ENCODE results near the gene TERB1.
A peak's percentile ranks its signal among the peaks of the same experiment; 100 is the strongest.

Gene TERB1

DNA sequence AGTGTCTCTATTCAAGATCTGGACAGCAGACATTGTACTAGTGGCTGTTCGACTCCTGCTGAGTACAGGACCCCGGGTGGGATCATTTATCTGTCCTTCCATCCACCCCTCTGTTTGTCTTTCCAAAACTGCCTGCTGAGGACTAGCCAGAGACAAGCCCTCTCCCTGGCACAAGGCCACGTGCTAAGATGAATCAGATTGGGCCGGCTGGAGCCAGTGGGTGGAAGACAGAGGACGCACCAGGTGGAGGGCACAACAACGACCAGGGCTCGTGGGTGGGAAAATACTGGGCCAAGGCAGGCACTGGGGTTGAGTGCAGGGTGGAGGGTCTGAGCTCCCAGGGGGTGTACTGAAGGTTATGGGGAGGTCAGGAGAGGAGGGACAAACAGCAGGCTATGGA is 41.4 kb upstream of the TERB1 start:
- Histone ChIP-seq H2AFZ (ENCODE audit: low read depth, low read length) (no peak overlapping the region), H3K27me3 (ENCODE audit: insufficient read depth, low read length) (peaks cover 67% of the 10 kb centered on the region), H3K9me3 (ENCODE audit: low read length) (no peaks in the 10 kb centered on the region), H3K4me3 (ENCODE audit: low read length) (no peak overlapping the region), H3K4me1 (ENCODE audit: insufficient read depth, low read length) (peaks cover 9% of the 10 kb centered on the region), H3K36me3 (ENCODE audit: insufficient read depth, low read length) (no peaks in the 10 kb centered on the region)

DNA sequence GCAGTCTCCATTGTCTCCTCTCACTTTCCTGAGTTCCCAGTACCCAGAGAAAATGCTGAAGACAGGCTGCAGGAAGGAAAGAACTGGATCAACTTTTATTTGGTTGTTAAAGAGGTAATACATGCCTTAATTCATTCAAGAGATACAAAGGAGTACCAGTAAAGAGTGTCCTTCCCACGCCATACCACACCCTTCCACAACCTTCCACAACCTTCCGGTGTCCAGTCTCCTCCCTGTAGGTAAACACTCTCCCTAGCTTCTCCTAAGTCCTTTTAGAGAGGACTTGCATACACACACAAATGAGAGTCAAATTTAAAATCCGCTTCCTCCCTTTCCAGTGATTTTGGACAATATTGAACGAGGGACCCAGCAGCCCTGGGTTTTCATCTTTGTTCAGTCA is 40.0 kb upstream of the TERB1 start:
- no peak overlapping the region for H2AFZ ChIP-seq (ENCODE audit: low read depth, low read length)
- H3K4me1 ChIP-seq (ENCODE audit: insufficient read depth, low read length), result peaks cover 9% of the 10 kb centered on the region
- H3K36me3 ChIP-seq (ENCODE audit: insufficient read depth, low read length), result no peaks in the 10 kb centered on the region
- no peaks in the 10 kb centered on the region for H3K9me3 ChIP-seq (ENCODE audit: low read length)
- no peak overlapping the region for H3K4me3 ChIP-seq (ENCODE audit: low read length)
- peaks cover 53% of the 10 kb centered on the region for H3K27me3 ChIP-seq (ENCODE audit: insufficient read depth, low read length)

DNA sequence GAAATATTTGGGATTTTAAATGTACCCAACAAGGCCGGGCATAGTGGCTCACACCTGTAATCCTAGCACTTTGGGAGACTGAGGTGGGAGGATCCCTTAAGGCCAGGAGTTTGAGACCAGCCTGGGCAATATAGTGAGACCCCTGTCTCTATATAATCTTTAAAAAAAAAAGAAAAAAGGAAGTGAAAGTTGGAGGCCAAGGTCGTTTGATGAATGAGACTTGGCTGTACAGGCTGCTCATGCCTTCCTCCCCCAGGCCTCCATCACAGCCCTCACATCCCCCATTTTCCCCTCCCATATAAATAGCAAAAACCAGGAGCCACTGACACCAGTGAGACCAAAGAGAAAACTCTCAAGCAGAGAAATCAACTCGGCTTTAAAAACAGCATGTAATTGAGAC is 39.5 kb upstream of the TERB1 start:
- Histone ChIP-seq H3K4me3 (ENCODE audit: low read length) (no peak overlapping the region), H3K36me3 (ENCODE audit: insufficient read depth, low read length) (no peaks in the 10 kb centered on the region), H2AFZ (ENCODE audit: low read depth, low read length) (no peak overlapping the region), H3K9me3 (ENCODE audit: low read length) (no peaks in the 10 kb centered on the region), H3K4me1 (ENCODE audit: insufficient read depth, low read length) (peaks cover 9% of the 10 kb centered on the region), H3K27me3 (ENCODE audit: insufficient read depth, low read length) (peaks cover 48% of the 10 kb centered on the region)

DNA sequence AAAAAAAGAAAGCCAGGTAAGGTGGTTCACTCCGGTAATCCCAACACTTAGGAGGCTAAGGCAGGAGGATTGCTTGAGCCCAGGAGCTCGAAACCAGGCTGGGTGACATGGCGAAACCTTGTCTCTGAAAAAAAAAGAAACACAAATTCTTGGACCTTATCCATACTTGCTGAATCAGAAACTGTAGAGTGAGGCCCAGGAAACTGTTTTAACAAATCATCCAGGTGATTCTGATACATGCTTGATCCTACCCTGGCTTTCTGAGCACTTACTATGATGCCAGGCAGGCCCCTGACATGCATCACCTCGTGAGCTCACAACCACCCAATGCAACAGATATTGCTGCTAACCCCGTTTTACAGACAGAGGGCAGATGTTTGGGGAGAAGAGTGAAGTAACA is 33.4 kb upstream of the TERB1 start:
- no peaks in the 10 kb centered on the region for H3K36me3 ChIP-seq (ENCODE audit: insufficient read depth, low read length)
- H3K4me3 ChIP-seq (ENCODE audit: low read length), result no peak overlapping the region
- no peaks in the 10 kb centered on the region for H3K9me3 ChIP-seq (ENCODE audit: low read length)
- H3K4me1 ChIP-seq (ENCODE audit: insufficient read depth, low read length), result peaks cover 2% of the 10 kb centered on the region
- peaks cover 8% of the 10 kb centered on the region for H3K27me3 ChIP-seq (ENCODE audit: insufficient read depth, low read length)
- no peak overlapping the region for H2AFZ ChIP-seq (ENCODE audit: low read depth, low read length)

DNA sequence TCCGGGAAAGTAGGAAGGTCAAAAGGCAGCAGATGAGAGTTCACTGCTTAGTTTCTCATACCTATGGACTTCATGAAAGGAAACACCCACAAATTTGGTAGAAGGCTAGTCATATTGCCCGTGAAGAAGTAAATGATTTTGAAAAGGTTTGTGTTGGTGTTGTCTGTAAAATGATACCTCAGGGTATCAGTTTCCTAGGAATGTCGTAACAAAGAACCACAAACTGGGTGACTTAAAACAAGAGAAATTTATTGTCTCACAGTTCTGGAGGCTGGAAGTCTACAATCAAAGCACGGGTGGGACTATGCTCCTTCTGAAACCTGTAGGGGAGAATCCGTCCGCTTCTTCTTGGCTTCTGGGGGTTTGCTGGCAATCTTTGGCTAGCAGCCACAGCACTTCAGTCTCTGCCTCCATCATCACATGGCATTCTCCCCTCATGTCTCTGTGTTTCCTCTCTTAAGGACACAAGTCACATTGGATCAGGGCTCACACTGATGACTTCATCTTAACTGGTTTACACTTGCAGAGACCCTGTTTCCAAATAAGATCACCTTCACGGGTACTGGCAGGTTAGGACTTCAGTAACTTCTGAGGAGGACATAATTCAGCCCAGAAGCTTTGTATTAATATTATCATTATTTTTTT is 31.4 kb upstream of the TERB1 start:
- H3K4me1 ChIP-seq (ENCODE audit: insufficient read depth, low read length), result peaks cover 11% of the 10 kb centered on the region
- no peak overlapping the region for H3K4me3 ChIP-seq (ENCODE audit: low read length)
- H3K27me3 ChIP-seq (ENCODE audit: insufficient read depth, low read length), result peaks cover 8% of the 10 kb centered on the region
- no peaks in the 10 kb centered on the region for H3K9me3 ChIP-seq (ENCODE audit: low read length)
- peaks cover 3% of the 10 kb centered on the region for H3K36me3 ChIP-seq (ENCODE audit: insufficient read depth, low read length)
- no peak overlapping the region for H2AFZ ChIP-seq (ENCODE audit: low read depth, low read length)

DNA sequence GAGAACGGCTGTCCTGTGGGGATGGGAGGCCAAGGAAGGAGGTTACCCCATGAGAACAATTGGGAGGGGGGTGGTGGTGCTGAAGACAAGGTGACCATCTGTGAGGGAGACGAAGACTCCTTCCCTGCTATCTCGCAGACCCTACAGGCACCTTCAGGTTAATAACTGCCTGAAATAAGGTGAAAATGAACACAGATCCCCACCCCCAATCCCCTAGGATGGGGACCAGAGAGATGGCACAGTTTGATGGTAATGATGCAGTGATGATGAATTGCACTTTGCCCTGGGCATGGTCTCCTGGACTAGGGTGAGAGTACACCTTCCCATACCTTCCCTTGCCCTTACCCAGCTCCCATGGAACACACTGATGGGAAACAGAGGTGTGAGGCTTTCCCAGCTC is 30.8 kb upstream of the TERB1 start:
- H3K9me3 ChIP-seq (ENCODE audit: low read length), result no peaks in the 10 kb centered on the region
- H3K4me1 ChIP-seq (ENCODE audit: insufficient read depth, low read length), result peaks cover 11% of the 10 kb centered on the region
- peaks cover 7% of the 10 kb centered on the region for H3K36me3 ChIP-seq (ENCODE audit: insufficient read depth, low read length)
- peaks cover 8% of the 10 kb centered on the region for H3K27me3 ChIP-seq (ENCODE audit: insufficient read depth, low read length)
- no peak overlapping the region for H2AFZ ChIP-seq (ENCODE audit: low read depth, low read length)
- H3K4me3 ChIP-seq (ENCODE audit: low read length), result no peak overlapping the region

DNA sequence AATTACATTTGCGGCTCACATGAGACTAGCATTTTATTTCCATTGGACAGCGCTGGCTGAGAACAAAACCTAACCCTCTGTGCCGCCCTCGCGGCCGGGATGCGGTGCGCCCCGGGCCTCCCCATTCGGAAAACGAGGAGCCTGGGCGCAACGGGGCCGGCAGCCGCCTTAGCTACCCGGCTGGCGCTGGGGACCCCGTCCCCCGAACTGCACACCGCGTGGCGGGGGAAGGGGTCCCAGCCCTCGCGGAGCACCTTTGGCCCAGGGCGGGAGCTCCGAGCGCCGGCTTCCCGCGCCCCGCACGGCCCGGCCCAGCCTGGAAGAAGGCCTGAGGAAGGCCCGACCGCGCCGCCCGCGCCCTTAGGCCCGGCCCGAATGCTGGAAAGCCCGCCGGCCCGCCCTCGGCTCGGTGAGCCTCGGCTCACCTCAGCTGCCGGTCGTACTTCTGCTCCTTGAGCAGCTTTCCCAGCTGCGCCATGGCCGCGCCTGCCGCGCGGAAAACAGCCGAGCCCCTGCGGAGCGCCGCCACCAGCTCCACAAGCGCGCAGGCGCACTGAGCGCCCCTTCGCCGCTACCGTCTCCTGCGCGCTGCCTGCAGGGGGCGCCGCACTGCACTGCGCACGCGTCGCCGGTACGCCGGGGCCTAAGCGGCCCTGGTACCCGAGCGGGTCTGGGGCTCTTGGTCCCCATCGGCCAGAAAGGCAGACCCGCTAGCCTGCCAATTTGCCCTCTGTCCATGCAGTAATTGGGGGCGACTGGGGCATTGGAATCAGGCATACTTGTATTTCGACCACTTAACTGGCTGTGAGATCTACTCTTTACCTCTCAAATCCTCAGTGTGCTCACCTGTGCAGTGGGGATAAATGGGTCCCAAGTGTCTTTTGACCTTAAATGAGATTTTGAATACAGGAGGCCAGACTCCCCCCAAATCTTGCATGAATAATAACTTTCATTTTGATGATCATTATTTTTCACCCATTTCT is 29.3 kb upstream of the TERB1 start, which contains the start of gene NAE1:
Gene NAE1 (minus strand): TSS at position 555 of the 983 bp plus-strand sequence. CDS start 77 bp downstream, at position 478.
- Histone ChIP-seq H3K27me3 (ENCODE audit: insufficient read depth, low read length) (peaks cover 8% of the 10 kb centered on the region), H3K36me3 (ENCODE audit: insufficient read depth, low read length) (peaks cover 20% of the 10 kb centered on the region), H3K4me1 (ENCODE audit: insufficient read depth, low read length) (peaks cover 11% of the 10 kb centered on the region), H3K9me3 (ENCODE audit: low read length) (no peaks in the 10 kb centered on the region), H2AFZ (ENCODE audit: low read depth, low read length) (peak within 1 kb of the TSS; percentile 94), H3K4me3 (ENCODE audit: low read length) (peak within 1 kb of the TSS; percentile 94)

DNA sequence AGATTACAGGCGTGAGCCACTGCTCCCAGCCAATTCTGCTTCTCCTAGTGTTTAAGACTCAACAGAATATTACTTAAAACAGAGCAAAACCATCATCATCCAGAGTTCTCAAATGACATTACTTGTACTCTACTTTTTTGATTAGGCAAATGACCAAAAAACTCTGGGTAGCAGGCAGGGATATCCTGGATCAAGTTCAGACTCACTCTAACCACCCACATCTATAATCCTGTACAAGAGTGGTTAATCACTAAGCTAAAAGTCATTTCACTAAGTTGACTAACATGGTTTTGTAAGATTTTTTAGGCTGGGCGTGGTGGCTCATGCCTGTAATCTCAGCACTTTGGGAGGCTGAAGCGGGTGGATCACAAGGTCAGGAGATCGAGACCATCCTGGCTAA is 22.6 kb upstream of the TERB1 start:
- Histone ChIP-seq H2AFZ (ENCODE audit: low read depth, low read length) (no peak overlapping the region), H3K36me3 (ENCODE audit: insufficient read depth, low read length) (peaks cover 65% of the 10 kb centered on the region), H3K4me3 (ENCODE audit: low read length) (no peak overlapping the region), H3K9me3 (ENCODE audit: low read length) (no peaks in the 10 kb centered on the region), H3K27me3 (ENCODE audit: insufficient read depth, low read length) (no peaks in the 10 kb centered on the region), H3K4me1 (ENCODE audit: insufficient read depth, low read length) (peaks cover 2% of the 10 kb centered on the region)

DNA sequence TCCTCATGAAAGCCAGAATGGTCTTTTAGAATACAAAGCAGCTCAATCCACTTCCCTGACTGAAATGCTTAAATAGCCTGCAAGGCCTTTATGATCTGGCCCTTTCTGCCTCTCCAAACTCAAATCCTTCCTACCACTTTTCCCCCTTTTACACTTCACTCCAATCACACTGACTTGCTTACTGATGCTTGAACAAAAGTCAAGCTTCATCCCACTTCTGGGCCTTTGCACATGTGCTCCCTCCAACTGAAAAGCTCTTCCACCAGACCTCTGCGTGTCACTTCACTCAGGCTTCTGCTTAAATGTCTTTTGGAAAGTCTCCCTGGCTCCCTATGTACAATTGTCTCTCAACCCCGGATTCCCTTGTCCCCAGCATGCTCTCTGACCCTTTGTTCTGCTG is 13.3 kb upstream of the TERB1 start:
- Histone ChIP-seq H3K4me3 (ENCODE audit: low read length) (no peak overlapping the region), H3K9me3 (ENCODE audit: low read length) (no peaks in the 10 kb centered on the region), H2AFZ (ENCODE audit: low read depth, low read length) (no peak overlapping the region), H3K27me3 (ENCODE audit: insufficient read depth, low read length) (no peaks in the 10 kb centered on the region), H3K36me3 (ENCODE audit: insufficient read depth, low read length) (peaks cover 80% of the 10 kb centered on the region), H3K4me1 (ENCODE audit: insufficient read depth, low read length) (no peaks in the 10 kb centered on the region)

DNA sequence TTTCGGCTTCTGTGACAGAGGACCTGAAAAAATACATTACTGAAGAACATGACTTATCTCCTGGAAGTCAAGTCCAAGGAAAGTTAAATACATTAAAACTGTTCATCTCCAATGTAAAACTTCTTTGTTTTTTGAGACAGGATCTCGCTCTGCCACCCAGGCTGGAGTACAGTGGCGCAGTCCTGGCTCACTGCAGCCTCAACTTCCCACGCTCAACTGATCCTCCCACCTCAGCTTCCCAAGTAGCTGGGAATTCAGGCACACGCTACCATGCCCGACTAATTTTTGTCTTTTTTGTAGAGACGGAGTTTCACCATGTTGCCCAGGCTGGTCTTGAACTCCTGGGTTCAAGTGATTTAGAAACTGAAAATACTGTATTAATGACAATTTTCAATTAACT is 9.7 kb upstream of the TERB1 start:
- H3K27me3 ChIP-seq (ENCODE audit: insufficient read depth, low read length), result no peaks in the 10 kb centered on the region
- no peaks in the 10 kb centered on the region for H3K9me3 ChIP-seq (ENCODE audit: low read length)
- H3K4me3 ChIP-seq (ENCODE audit: low read length), result no peak overlapping the region
- H3K36me3 ChIP-seq (ENCODE audit: insufficient read depth, low read length), result peaks cover 77% of the 10 kb centered on the region
- no peak overlapping the region for H2AFZ ChIP-seq (ENCODE audit: low read depth, low read length)
- H3K4me1 ChIP-seq (ENCODE audit: insufficient read depth, low read length), result no peaks in the 10 kb centered on the region

DNA sequence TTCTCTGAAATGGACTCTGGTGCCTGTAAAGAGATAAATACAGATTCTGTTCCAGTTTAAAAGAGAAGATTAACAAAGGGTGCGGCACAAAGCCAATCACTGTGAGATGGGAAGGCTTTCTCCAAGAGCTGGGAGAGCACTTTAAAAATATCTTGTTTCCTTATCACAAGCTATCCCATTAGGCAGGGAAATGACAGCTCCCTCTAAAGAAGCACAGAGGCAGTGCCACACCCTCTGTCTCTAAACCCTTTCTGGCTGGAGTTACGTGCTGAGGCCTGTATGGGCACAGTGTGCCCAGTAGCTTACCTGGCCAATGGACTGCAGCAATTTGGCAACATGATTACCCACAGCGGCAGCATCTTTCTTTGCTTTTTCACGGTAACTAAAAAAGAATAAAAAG is 9.0 kb upstream of the TERB1 start:
- H2AFZ ChIP-seq (ENCODE audit: low read depth, low read length), result no peak overlapping the region
- peaks cover 81% of the 10 kb centered on the region for H3K36me3 ChIP-seq (ENCODE audit: insufficient read depth, low read length)
- H3K4me3 ChIP-seq (ENCODE audit: low read length), result no peak overlapping the region
- no peaks in the 10 kb centered on the region for H3K9me3 ChIP-seq (ENCODE audit: low read length)
- H3K27me3 ChIP-seq (ENCODE audit: insufficient read depth, low read length), result no peaks in the 10 kb centered on the region
- H3K4me1 ChIP-seq (ENCODE audit: insufficient read depth, low read length), result no peaks in the 10 kb centered on the region

DNA sequence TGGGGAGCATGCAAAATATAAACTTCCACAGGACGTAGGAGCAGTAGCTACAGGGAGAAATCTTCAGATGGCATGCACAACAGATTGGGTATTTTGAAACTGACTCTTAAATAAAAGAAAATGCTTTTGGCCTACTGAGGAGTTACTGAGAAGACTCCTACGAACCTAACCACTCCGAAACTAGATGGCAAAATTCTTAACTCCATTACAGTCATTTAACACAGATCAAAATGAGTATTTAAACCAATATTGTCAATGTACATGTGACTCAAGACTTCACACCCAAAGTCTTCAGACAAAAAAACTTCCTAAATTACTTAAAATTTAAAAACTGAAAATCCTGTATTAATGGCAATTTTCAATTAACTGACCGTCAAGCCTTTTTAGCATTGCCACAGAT is 8.4 kb upstream of the TERB1 start:
- Histone ChIP-seq H3K9me3 (ENCODE audit: low read length) (no peaks in the 10 kb centered on the region), H3K36me3 (ENCODE audit: insufficient read depth, low read length) (peaks cover 86% of the 10 kb centered on the region), H3K27me3 (ENCODE audit: insufficient read depth, low read length) (no peaks in the 10 kb centered on the region), H2AFZ (ENCODE audit: low read depth, low read length) (no peak overlapping the region), H3K4me3 (ENCODE audit: low read length) (no peak overlapping the region), H3K4me1 (ENCODE audit: insufficient read depth, low read length) (no peaks in the 10 kb centered on the region)

DNA sequence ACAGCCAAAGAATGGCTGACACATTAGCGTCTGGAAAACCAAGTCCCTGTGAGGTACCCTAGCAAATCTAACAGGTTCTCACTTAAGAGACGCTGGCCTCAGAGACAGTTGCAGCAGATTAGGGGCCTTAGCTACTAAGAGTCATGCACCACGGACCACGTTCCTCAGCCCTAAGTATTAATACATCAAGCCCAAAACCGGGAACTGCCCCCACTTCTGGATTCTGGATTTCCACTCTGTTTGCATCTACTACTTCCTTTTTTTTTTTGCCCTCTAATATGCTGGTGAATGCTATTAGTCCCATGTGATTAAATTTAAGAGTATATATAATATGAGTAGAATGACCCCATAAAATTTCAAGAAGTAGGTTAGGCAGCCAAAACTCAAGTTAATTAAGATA is 775 bp upstream of the TERB1 start:
- H3K36me3 ChIP-seq (ENCODE audit: insufficient read depth, low read length), result peaks cover 57% of the 10 kb centered on the region
- H3K4me3 ChIP-seq (ENCODE audit: low read length), result no peak overlapping the region
- no peaks in the 10 kb centered on the region for H3K4me1 ChIP-seq (ENCODE audit: insufficient read depth, low read length)
- H3K9me3 ChIP-seq (ENCODE audit: low read length), result peaks cover 5% of the 10 kb centered on the region
- H3K27me3 ChIP-seq (ENCODE audit: insufficient read depth, low read length), result no peaks in the 10 kb centered on the region
- H2AFZ ChIP-seq (ENCODE audit: low read depth, low read length), result no peak overlapping the region
